AG08396 (cell line): Measurements from ENCODE around the gene MFRP.
A peak's percentile ranks its signal among the peaks of the same experiment; 100 is the strongest.

Source experiments
- DNase-seq: peaks from one replicate; pipeline ENCODE4 v3.0.0; 2012; ENCODE audit warnings: low spot score, mixed read lengths

Gene MFRP

GRCh38 chr11:119318240-119319135 lies 28.0 kb downstream of the MFRP start:
- DNase-seq: peak; percentile 51

GRCh38 chr11:119317592-119318239 lies 28.8 kb downstream of the MFRP start:
- no peak for DNase-seq

GRCh38 chr11:119316729-119317591 lies 29.5 kb downstream of the MFRP start, which contains the start of gene MCAM:
Gene MCAM (minus strand): TSS chr11:119317130. CDS start chr11:119317101, 29 bp downstream.
- peak; percentile 79 for DNase-seq

GRCh38 chr11:119316016-119316728 lies 30.3 kb downstream of the MFRP start:
- no peak for DNase-seq

- peak; percentile 49 for DNase-seq
Measured at GRCh38 chr11:119315131-119316015, 31.1 kb downstream of the MFRP start.

GRCh38 chr11:119314726-119315125 lies 31.8 kb downstream of the MFRP start:
- no peak for DNase-seq

GRCh38 chr11:119310682-119311052 lies 35.8 kb downstream of the MFRP start:
- DNase-seq: no peak

GRCh38 chr11:119309953-119310681 lies 36.4 kb downstream of the MFRP start:
- no peak for DNase-seq

GRCh38 chr11:119309411-119309810 lies 37.1 kb downstream of the MFRP start:
- DNase-seq: no peak

- DNase-seq: no peak
Measured at GRCh38 chr11:119307974-119308373, 38.5 kb downstream of the MFRP start.

- no peak for DNase-seq
Measured at GRCh38 chr11:119307219-119307618, 39.3 kb downstream of the MFRP start.

- no peak for DNase-seq
Measured at GRCh38 chr11:119306373-119306890, 40.1 kb downstream of the MFRP start.

- no peak for DNase-seq
Measured at GRCh38 chr11:119305556-119306372, 40.7 kb downstream of the MFRP start.

- DNase-seq: no peak
Measured at GRCh38 chr11:119303227-119303718, 43.2 kb downstream of the MFRP start.

- no peak for DNase-seq
Measured at GRCh38 chr11:119300198-119300964, 46.1 kb downstream of the MFRP start.

GRCh38 chr11:119299416-119299815 lies 47.1 kb downstream of the MFRP start:
- no peak for DNase-seq

- DNase-seq: no peak
Measured at GRCh38 chr11:119298726-119299125, 47.8 kb downstream of the MFRP start.

- no peak for DNase-seq
Measured at GRCh38 chr11:119297938-119298337, 48.6 kb downstream of the MFRP start.
